ENCODE measurements around the gene MSANTD1.

GRCh38 chr4:3285558-3286334 lies 36.8 kb downstream of the MSANTD1 start:
- TF ChIP-seq ZNF274 (IDR thresholded peaks at IDR 0.05; ENCODE audit: low read depth, low read length) (no peak), SUZ12 (IDR thresholded peaks at IDR 0.05; ENCODE audit: extremely low read depth, insufficient read depth, insufficient read length) (no peak)
